K562 treated with DMSO at 1 percent for 12 hours (cell line): ENCODE data around the gene CUL2. TPM values are rescaled to one million over a fixed set of nuclear protein-coding genes. Genes with fewer than 3 reads are reported as not detected.

Experiments used
- total RNA-seq: library from RNA; unstranded; fragments of 300-600 nt; gene quantifications from 2 replicates; pipeline ENCODE4 v1.2.3, GENCODE V29; 2022; ENCODE audit not compliant: insufficient read depth

The CUL2 gene
- total RNA-seq, result 9.9 and 25.8 TPM in 2 replicates

GRCh38 chr10:35090162-35090954 is at the start of gene CUL2:
CUL2 (minus strand) TSS chr10:35090341; CDS start chr10:35071317, 19,024 bp downstream.

DNA sequence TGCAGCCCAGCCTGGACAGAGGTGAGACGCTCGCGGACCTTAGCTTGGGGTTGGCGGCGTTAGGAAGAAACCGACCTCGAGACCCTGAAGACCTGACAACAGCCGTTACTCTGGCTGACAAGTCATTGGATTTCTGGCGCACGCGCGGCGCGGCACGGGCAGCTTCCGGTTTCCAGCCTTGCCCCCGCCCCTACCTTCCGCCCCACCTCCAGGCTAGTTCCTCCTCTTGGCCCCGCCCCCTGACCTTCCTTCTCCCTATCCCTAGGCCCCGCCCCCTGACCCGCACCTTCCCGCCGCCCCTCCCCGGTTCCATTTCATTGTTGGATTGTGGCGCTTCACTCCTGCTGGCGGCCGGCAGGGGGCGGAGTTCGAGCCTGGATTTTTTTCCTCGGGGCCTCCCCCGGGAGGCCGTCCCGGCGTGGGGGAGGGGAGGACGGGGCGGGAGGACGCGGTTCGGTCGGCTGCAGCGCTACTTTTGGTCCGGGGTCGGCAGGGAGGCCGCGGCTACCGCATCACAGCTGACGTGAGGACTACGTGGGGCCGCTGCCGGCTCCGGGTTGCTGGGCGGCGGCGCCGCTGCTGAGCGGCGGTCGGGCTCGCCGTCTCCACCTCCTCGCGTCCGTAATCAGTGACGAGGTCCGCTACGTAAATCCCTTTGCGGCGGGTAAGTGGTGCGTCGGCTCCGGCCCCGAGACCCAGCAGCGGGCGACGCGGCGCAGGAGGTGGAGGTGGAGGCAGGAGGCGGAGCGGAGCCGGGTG is 36.6 kb upstream of the CUL2 start, which contains the start of gene CREM:
Gene CREM, plus strand, starts transcription at position 317 of the 759 bp plus-strand sequence. CDS start 10,990 bp downstream, outside the sequence.

Other genes with a start within 250 kb of the CUL2 start
- 57.6 and 62.3 TPM in 2 replicates for gene CREM, start 36.5 kb upstream of the CUL2 start, total RNA-seq
- 26.0 and 58.1 TPM in 2 replicates for gene CCNY, start 246.2 kb upstream of the CUL2 start, total RNA-seq